ENCODE data around the gene POLR1C.

The POLR1C gene

GRCh38 chr6:43540507-43540906 lies 23.6 kb downstream of the POLR1C start:
- Histone ChIP-seq H3K27ac (ENCODE audit: low read depth, low read length) (no peak overlapping the region), H3K79me2 (ENCODE audit: insufficient read depth, low read length) (no peaks in the 10 kb centered on the region), H3F3A (ENCODE audit: insufficient read depth) (no peaks in the 10 kb centered on the region), H3K4me2 (ENCODE audit: low read depth, low read length, poor library complexity, severe bottlenecking) (no peak overlapping the region), H3K9me3 (ENCODE audit: insufficient read depth, low read length) (no peaks in the 10 kb centered on the region), H4K20me1 (ENCODE audit: low read depth, low read length) (no peaks in the 10 kb centered on the region), H3K36me3 (ENCODE audit: low read length) (peaks cover 45% of the 10 kb centered on the region), H3K4me3 (ENCODE audit: insufficient read depth, low read length, poor library complexity, severe bottlenecking) (no peak overlapping the region), H2AFZ (ENCODE audit: low read depth, low read length, severe bottlenecking) (no peak overlapping the region), H3K9me2 (replicated peaks; ENCODE audit: insufficient read depth, low read length) (no peaks in the 10 kb centered on the region), H3K27me3 (ENCODE audit: low read length) (no peaks in the 10 kb centered on the region), H3K9ac (ENCODE audit: low read length) (no peak overlapping the region)
- no peak for TF ChIP-seq EZH2phosphoT487 (conservative IDR thresholded peaks at IDR 0.05; ENCODE audit: low read length)
- TF ChIP-seq CTCF (IDR thresholded peaks at IDR 0.05; ENCODE audit: insufficient read depth, low read length, poor library complexity, severe bottlenecking) = no peak

DNA sequence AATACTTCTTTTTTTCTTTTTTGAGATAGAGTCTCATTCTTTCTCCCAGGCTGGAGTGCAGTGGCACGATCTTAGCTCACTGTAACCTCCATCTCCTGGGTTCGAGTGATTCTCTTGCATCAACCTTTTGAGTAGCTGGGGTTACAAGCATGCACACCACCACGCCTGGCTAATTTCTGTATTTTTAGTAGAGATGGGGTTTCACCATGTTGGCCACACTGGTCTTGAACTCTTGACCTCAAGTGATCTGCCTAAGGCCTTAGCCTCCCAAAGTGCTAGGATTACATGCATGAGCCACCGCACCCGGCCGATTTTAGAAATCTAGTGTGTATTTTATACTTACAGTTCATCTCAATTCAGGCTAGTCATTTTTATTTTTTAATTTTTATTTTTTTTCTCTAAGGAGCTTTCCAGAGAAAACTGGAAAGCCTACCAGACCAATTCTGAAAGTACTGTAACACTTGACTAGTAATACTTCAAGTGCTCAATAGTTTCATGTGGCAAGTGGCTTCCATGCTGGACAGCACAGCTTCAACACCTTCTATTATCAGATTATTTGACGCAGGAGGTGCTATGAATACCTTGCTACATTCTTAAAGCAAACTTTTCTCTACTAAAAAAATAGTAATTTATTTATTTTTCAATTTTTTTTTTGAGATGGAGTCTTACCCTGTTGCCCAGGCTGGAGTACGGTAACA lies 25.0 kb downstream of the POLR1C start:
- H3K79me2 ChIP-seq (ENCODE audit: insufficient read depth, low read length) = no peaks in the 10 kb centered on the region
- H3K9me3 ChIP-seq (ENCODE audit: insufficient read depth, low read length) = no peaks in the 10 kb centered on the region
- H3K4me3 ChIP-seq (ENCODE audit: insufficient read depth, low read length, poor library complexity, severe bottlenecking) = no peak overlapping the region
- H3K36me3 ChIP-seq (ENCODE audit: low read length) = peaks cover 55% of the 10 kb centered on the region
- no peak overlapping the region for H3K4me2 ChIP-seq (ENCODE audit: low read depth, low read length, poor library complexity, severe bottlenecking)
- H3K9ac ChIP-seq (ENCODE audit: low read length) = no peak overlapping the region
- no peaks in the 10 kb centered on the region for H4K20me1 ChIP-seq (ENCODE audit: low read depth, low read length)
- H3F3A ChIP-seq (ENCODE audit: insufficient read depth) = no peaks in the 10 kb centered on the region
- TF ChIP-seq CTCF (IDR thresholded peaks at IDR 0.05; ENCODE audit: insufficient read depth, low read length, poor library complexity, severe bottlenecking) = no peak
- no peak for TF ChIP-seq EZH2phosphoT487 (conservative IDR thresholded peaks at IDR 0.05; ENCODE audit: low read length)
- H3K27me3 ChIP-seq (ENCODE audit: low read length) = no peaks in the 10 kb centered on the region
- H3K9me2 ChIP-seq (replicated peaks; ENCODE audit: insufficient read depth, low read length) = no peaks in the 10 kb centered on the region
- H2AFZ ChIP-seq (ENCODE audit: low read depth, low read length, severe bottlenecking) = no peak overlapping the region
- H3K27ac ChIP-seq (ENCODE audit: low read depth, low read length) = no peak overlapping the region

GRCh38 chr6:43544461-43544860 lies 27.6 kb downstream of the POLR1C start:
- Histone ChIP-seq H3K4me2 (ENCODE audit: low read depth, low read length, poor library complexity, severe bottlenecking) (no peak overlapping the region), H3K79me2 (ENCODE audit: insufficient read depth, low read length) (no peaks in the 10 kb centered on the region), H3K27me3 (ENCODE audit: low read length) (no peaks in the 10 kb centered on the region), H3K36me3 (ENCODE audit: low read length) (peaks cover 60% of the 10 kb centered on the region), H3K4me3 (ENCODE audit: insufficient read depth, low read length, poor library complexity, severe bottlenecking) (no peak overlapping the region), H3K9ac (ENCODE audit: low read length) (no peak overlapping the region), H3K9me3 (ENCODE audit: insufficient read depth, low read length) (no peaks in the 10 kb centered on the region), H3K9me2 (replicated peaks; ENCODE audit: insufficient read depth, low read length) (no peaks in the 10 kb centered on the region), H2AFZ (ENCODE audit: low read depth, low read length, severe bottlenecking) (no peak overlapping the region), H3F3A (ENCODE audit: insufficient read depth) (no peaks in the 10 kb centered on the region), H4K20me1 (ENCODE audit: low read depth, low read length) (no peaks in the 10 kb centered on the region), H3K27ac (ENCODE audit: low read depth, low read length) (no peak overlapping the region)
- TF ChIP-seq CTCF (IDR thresholded peaks at IDR 0.05; ENCODE audit: insufficient read depth, low read length, poor library complexity, severe bottlenecking) = no peak
- TF ChIP-seq EZH2phosphoT487 (conservative IDR thresholded peaks at IDR 0.05; ENCODE audit: low read length) = no peak
